WI38 (cell line): ENCODE results near the gene ARFIP1.

ENCODE experiments used
- H3K4me3 ChIP-seq: 2 replicates; pipeline ENCODE4 v1.5.1; 2011; ENCODE audit warnings: low read depth, mild to moderate bottlenecking, control low read depth, low read length
- TF ChIP-seq, protein P1 (sequence below): IDR thresholded peaks from 2 replicates; pipeline ENCODE4 v1.5.1; 2012; ENCODE audit warnings: low read depth, mild to moderate bottlenecking, control low read depth, low read length

ARFIP1 gene

DNA sequence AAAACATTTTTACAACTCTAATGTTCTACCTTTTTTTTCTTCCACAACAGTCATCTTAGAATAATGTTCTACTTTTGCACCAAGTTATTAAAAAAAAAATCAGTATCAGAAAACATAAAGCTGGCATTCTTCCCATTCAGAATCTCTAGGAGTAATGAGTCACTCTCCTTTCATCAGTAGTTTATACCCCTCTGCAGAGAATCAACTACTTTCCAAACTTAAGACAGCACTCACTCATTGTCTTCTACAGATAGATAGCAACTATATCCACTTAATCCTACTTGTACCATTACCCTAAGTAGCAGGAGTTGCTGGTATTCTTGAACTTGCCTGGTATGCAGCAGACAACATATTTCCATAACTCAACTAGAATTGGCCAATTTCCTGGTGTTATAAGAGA is 3.4 kb upstream of the ARFIP1 start:
- TF ChIP-seq, protein P1, sequence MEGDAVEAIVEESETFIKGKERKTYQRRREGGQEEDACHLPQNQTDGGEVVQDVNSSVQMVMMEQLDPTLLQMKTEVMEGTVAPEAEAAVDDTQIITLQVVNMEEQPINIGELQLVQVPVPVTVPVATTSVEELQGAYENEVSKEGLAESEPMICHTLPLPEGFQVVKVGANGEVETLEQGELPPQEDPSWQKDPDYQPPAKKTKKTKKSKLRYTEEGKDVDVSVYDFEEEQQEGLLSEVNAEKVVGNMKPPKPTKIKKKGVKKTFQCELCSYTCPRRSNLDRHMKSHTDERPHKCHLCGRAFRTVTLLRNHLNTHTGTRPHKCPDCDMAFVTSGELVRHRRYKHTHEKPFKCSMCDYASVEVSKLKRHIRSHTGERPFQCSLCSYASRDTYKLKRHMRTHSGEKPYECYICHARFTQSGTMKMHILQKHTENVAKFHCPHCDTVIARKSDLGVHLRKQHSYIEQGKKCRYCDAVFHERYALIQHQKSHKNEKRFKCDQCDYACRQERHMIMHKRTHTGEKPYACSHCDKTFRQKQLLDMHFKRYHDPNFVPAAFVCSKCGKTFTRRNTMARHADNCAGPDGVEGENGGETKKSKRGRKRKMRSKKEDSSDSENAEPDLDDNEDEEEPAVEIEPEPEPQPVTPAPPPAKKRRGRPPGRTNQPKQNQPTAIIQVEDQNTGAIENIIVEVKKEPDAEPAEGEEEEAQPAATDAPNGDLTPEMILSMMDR: no peak
- H3K4me3 ChIP-seq: no peak overlapping the region

DNA sequence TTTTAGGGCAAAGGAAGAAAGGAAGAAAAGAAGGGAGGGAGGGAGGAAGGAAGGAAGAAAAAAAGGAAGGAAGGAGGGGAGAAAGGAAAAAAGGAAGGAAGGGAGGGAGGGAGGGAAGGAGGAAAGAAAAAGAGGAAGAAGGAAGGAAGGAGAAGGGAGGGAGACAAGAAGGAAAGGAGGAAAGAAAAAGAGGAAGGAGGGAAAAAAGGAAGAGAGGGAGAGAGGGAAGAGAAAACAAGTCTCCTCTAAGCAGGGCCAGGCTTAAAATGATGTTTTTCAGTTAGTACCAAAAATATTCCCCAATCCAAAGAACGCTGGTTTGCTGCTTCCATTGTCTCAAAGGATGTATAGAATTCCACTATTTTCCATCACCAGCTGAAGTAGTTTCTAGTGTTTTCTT is 2.3 kb upstream of the ARFIP1 start:
- TF ChIP-seq, protein P1: no peak
- no peak overlapping the region for H3K4me3 ChIP-seq

DNA sequence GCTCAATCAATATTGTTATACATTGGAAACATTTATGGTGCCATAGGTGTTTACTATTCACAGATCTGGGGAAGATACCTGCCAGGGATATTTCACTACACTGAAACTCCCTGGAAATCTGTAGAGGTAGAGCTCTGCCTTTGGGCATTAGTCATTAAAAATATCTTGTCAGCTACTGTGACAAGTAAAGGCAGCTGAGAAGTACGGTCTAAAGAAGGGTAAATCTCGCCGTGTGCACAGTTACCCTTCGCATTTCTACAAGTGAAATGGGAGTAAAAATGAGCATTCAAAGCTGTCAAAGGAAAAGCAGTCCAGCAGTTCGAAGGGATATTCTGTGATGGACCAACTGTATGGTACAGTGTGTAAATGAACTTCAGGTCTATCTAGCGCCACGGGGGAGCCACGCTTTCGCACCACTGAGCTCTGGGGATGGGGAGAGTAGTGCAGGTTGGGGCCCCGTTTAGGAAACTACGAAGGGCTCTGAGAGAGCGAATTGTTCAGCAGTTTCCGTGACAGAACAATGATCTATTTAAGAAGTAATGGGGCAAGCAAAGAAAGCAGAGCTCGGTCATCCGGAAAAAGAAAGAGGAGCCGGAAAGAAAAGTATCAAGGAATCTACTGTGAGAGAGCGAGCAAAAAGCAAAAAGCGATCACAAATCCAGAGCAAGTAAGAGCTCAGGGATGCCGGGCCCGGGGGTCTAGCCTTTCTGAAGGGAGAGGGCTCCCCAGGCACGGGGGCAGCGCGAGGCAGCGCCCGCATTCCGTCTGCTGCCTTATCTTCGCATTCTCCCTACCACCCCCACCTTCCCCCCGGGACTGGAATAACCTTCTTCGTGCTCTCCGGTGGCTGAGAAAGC is 870 bp upstream of the ARFIP1 start:
- peak overlapping the region; percentile 89 for H3K4me3 ChIP-seq
- TF ChIP-seq, protein P1: no peak

DNA sequence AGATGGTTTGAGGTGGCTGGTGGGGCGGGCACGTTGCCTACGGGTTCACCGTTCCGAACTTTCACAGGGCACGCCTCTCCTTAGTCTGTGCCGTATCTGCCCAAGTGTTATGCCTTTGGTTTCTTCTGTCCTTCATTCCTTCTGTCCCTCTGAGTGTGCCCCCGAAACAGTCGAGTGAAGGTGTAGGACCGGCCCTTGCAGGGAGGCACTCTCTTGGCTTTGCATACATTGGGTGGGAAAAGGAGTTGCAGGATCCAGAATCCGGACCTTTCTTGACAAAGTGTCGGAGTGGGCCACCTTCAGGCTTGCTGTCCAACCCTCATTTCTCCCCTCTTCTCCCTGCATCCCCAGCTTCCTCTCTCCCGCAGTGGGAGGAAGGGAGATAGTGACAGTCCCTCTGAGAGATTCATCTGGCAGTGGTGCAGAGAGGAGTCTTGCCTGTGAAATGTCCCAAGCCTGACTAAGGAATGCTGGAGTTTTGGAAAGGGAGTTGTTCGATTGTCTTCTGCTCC is 569 bp downstream of the ARFIP1 start:
- TF ChIP-seq, protein P1: no peak
- peak overlapping the region; percentile 89 for H3K4me3 ChIP-seq

DNA sequence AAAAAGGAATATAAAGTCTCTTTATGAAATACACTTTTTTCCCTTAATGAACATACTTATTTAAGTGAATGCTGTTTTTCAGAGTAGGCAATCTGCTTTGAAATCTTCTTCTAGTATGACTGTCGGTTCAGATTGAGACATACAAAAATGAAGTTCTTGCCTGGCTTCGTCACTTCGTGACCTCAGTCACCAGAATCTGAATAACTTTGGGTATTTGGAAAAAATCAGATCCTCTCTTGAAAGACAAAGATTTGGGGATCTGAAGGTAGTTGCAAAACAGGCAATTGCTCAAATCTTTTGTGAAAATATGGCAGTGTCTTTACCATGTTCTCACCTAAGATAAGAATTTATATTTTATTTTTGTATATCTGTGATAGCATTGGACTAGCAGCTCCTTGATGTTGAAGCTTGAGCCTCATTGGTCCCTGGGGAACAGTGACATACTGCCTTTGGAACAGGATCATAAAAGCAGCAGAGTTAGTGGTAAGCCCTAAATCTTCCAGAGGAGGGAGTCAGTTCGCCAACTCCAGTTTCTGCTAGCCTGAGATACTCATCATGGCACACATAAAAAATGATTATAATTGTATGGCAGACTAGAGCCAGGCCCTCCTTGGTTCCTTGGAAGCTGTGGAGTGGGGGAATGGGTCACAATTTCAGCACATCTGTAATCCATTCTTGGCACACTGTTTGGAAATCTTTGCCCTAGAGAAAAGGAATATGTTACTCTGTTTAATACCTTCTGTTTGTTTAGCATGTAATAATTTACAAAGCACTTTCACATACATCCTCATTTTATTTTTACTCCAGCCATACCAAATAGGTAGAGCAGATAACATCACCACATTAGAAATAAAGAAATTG is 5.0 kb downstream of the ARFIP1 start:
- no peak overlapping the region for H3K4me3 ChIP-seq
- TF ChIP-seq, protein P1: no peak

DNA sequence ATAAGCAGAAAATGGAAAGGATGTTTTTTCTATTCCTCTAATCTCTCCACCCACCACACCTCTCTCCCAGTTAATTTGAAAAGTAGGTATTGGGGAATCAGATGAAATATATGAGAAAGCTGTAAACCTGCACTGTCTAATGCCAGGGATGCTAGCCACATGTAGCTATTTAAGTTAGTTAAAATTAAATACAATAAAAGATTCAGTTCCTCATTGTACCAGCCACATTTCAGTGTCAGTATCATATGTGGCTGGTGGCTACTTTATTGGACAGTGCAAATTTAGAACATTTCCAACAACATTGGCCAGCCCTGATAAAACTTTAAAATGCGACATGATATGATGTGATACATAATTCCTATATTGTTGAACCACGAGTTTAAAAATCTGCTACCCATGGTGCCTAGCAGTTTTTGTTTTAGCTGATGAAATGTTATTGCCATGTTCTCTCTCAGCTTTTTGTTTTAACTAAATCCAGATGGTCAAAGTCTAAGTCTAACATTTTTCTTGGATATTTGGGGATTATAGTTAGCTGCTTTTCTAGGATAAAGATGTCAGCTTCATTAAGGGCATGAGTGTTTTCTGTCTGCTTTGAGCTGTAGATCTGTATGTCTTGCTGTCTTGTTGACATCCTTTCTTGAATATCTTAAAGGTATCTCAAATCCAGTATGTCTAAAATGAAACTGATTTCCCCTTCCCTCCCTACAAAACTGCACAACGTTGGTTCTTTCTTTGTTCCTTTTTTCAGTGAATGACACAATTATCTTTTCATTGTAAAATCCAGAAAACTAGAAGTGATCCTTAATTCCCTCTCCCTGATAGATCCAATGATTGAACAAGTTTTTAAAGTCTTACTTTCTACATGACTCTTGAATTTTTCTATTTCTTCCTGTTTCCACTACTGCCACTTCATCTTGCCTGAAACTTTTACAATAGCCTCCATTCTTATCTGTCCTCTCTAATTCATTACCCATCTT is 6.2 kb downstream of the ARFIP1 start:
- no peak overlapping the region for H3K4me3 ChIP-seq
- TF ChIP-seq, protein P1: no peak
